ENCODE data around the gene ABLIM3.

The ABLIM3 gene

DNA sequence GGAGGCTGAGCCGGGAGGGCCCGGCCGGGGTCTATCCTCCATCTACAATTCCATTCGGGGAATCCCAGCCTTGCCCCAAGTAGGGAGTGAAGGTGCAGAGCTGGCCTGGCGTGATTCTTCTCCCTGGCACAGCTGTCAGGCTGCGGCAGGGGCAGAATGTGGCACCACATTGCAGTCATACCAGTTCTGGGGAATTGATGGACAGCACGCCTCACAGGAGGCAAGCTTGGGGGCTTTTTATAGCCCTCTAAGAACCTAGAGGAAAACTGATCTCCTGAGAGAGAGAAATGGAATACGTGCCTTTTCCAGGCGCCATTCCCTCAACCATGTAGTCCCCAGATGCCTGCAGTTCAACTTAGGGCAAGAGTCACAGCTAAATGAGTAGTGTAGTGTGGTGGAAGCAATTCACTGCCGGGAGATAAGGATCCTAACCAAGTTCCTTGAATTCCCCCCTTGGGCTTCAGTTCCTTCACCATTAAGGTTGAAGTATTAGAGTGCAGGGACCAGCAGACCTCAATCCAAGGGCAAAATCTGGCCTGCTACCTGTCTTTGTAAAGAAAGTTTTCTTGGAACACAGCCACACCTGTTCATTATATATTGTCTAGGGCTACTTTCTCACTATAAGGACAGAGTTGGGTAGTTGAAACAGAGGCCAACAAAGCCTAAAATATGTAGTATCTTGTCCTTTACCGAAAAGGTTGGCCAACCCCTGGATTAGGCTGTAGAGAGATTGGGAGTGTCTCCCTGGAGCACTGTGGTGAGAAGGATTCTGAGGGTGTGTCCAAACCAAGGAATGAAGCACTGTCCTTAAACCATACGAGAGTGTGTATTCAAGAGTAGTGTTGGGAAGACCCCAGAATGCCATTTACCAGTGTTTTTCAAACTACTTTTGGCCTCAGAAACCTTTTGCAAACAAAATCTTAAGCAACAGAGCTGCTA is 141.0 kb downstream of the ABLIM3 start:
- ChIA-PET POLR2A (no interaction called here), CTCF (interaction anchor here (0.6 kb wide), 1 partner anchor 13 kb away, joined by 3 read pairs; no protein-coding TSS in a partner anchor)
- DNase-seq (ENCODE audit: extremely low spot score), result no peak
- TF ChIP-seq ZNF384 (IDR thresholded peaks at IDR 0.05), result no peak
- TF ChIP-seq SP1 (IDR thresholded peaks at IDR 0.05), result no peak
- TF ChIP-seq BHLHE40 (IDR thresholded peaks at IDR 0.05; ENCODE audit: borderline replicate concordance), result no peak
- TF ChIP-seq ELF4 (IDR thresholded peaks at IDR 0.05), result no peak
- TF ChIP-seq ARNT (IDR thresholded peaks at IDR 0.05), result no peak
- no peak for TF ChIP-seq FOXA1 (IDR thresholded peaks at IDR 0.05)
- TF ChIP-seq TARDBP (IDR thresholded peaks at IDR 0.05), result no peak
- no peak for TF ChIP-seq CTBP1 (IDR thresholded peaks at IDR 0.05; ENCODE audit: borderline replicate concordance)
- no peak for TF ChIP-seq NFRKB (IDR thresholded peaks at IDR 0.05)
- no peak for TF ChIP-seq LEF1 (IDR thresholded peaks at IDR 0.05; ENCODE audit: borderline replicate concordance)
- TF ChIP-seq L3MBTL2 (conservative IDR thresholded peaks at IDR 0.05), result no peak
- TF ChIP-seq FOXM1 (IDR thresholded peaks at IDR 0.05; ENCODE audit: borderline replicate concordance), result no peak
- TF ChIP-seq, protein P1, sequence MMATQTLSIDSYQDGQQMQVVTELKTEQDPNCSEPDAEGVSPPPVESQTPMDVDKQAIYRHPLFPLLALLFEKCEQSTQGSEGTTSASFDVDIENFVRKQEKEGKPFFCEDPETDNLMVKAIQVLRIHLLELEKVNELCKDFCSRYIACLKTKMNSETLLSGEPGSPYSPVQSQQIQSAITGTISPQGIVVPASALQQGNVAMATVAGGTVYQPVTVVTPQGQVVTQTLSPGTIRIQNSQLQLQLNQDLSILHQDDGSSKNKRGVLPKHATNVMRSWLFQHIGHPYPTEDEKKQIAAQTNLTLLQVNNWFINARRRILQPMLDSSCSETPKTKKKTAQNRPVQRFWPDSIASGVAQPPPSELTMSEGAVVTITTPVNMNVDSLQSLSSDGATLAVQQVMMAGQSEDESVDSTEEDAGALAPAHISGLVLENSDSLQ (IDR thresholded peaks at IDR 0.05), result no peak
- no peak for TF ChIP-seq SUZ12 (IDR thresholded peaks at IDR 0.05)
- no peak for TF ChIP-seq HDGF (IDR thresholded peaks at IDR 0.05; ENCODE audit: borderline replicate concordance)
- TF ChIP-seq FOXK2 (IDR thresholded peaks at IDR 0.05), result no peak

DNA sequence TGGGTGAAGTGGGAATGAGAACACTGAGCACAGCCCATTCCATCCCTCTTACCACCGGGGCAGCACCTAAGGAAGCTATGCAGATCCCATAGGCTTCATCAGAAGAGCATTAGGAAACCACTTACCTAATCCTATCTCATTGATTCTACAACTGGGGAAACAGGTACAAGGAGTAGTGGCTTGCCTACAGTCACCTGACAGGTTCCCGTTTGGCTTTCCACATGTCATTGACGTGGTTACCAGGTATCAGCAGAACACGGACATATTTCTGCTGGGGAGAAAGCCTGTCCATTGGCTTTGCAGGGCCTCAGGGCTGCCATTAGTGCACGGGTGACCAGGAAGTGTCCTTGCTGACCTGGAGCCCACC is 141.7 kb downstream of the ABLIM3 start:
- DNase-seq (ENCODE audit: extremely low spot score), result no peak
- CTCF ChIA-PET, result interaction anchor here (0.6 kb wide), 1 partner anchor 14 kb away, joined by 3 read pairs; no protein-coding TSS in a partner anchor
- POLR2A ChIA-PET, result no interaction called here
- TF ChIP-seq LEF1 (IDR thresholded peaks at IDR 0.05; ENCODE audit: borderline replicate concordance), result no peak
- no peak for TF ChIP-seq ZNF384 (IDR thresholded peaks at IDR 0.05)
- TF ChIP-seq CTBP1 (IDR thresholded peaks at IDR 0.05; ENCODE audit: borderline replicate concordance), result no peak
- no peak for TF ChIP-seq TARDBP (IDR thresholded peaks at IDR 0.05)
- no peak for TF ChIP-seq FOXA1 (IDR thresholded peaks at IDR 0.05)
- no peak for TF ChIP-seq ELF4 (IDR thresholded peaks at IDR 0.05)
- TF ChIP-seq, protein P1 (IDR thresholded peaks at IDR 0.05), result no peak
- no peak for TF ChIP-seq BHLHE40 (IDR thresholded peaks at IDR 0.05; ENCODE audit: borderline replicate concordance)
- TF ChIP-seq NFRKB (IDR thresholded peaks at IDR 0.05), result no peak
- no peak for TF ChIP-seq HDGF (IDR thresholded peaks at IDR 0.05; ENCODE audit: borderline replicate concordance)
- TF ChIP-seq SUZ12 (IDR thresholded peaks at IDR 0.05), result no peak
- no peak for TF ChIP-seq FOXM1 (IDR thresholded peaks at IDR 0.05; ENCODE audit: borderline replicate concordance)
- no peak for TF ChIP-seq L3MBTL2 (conservative IDR thresholded peaks at IDR 0.05)
- TF ChIP-seq FOXK2 (IDR thresholded peaks at IDR 0.05), result no peak
- no peak for TF ChIP-seq SP1 (IDR thresholded peaks at IDR 0.05)
- TF ChIP-seq ARNT (IDR thresholded peaks at IDR 0.05), result no peak

DNA sequence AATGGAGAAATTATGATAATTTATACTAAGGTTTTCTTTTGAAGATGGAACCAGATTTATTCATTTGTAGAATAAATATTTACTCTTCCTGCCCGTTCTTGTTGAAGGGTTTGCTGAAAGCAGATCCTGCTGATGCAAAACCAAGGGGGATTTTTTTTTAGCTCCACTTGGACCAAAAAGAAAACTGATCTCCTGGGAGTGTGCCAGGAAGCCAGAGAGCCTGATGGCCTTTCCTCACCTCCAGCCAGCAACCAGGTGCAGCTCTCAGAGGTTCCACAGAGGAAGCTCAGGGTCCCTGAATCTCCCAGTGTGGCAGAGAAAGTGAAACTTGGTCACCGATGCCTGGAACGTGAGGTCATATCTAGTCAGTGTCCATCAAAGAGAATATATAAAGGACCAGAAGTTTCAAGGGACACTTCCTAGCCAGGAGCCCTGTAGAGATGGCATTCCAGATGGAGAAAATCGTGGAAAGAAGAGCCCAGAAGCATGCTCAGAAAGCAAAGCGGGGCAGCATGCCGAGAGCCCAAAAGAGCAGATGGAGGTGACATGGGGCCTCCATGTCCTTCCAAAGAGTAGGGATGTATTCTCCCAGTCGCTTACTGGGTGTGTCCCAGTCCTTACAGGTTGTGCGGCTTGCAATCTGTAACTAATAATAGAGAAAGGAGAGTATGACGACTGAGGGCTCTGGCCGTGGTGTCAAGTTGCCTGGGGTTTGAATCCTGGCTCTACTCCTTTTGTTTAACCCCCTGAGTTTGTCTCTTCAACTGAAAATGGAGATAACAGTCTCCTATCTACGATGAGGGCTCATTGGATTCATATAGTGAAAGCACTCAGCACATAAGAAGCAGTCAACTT is 142.6 kb downstream of the ABLIM3 start:
- ChIA-PET CTCF (no interaction called here), POLR2A (no interaction called here)
- TF ChIP-seq ZNF384 (IDR thresholded peaks at IDR 0.05), result no peak
- no peak for DNase-seq (ENCODE audit: extremely low spot score)

DNA sequence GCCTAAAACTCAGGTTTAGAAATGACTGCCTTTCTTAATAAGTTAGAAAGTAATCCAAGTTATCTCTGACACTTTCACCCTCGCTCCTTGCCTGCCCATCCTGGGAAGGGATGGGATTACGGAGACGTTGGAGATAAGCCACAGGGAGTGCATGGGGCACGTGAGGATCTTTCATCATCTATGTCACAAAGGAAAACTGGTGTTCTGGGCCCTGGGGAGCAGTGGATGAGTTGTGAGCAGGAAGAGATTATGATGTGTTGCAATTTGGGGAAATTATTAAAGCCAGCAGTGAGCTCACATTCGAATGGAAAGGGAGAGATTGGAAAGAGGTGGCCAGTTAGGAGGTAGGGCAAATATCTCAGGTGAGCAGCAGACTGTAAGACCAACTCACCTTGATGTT is 143.2 kb downstream of the ABLIM3 start:
- DNase-seq (ENCODE audit: extremely low spot score), result no peak
- no peak for TF ChIP-seq ZNF384 (IDR thresholded peaks at IDR 0.05)
- TF ChIP-seq NFRKB (IDR thresholded peaks at IDR 0.05), result no peak
- TF ChIP-seq SUZ12 (IDR thresholded peaks at IDR 0.05), result no peak
- no peak for TF ChIP-seq ELF4 (IDR thresholded peaks at IDR 0.05)
- TF ChIP-seq LEF1 (IDR thresholded peaks at IDR 0.05; ENCODE audit: borderline replicate concordance), result no peak
- ChIA-PET CTCF (no interaction called here), POLR2A (no interaction called here)

DNA sequence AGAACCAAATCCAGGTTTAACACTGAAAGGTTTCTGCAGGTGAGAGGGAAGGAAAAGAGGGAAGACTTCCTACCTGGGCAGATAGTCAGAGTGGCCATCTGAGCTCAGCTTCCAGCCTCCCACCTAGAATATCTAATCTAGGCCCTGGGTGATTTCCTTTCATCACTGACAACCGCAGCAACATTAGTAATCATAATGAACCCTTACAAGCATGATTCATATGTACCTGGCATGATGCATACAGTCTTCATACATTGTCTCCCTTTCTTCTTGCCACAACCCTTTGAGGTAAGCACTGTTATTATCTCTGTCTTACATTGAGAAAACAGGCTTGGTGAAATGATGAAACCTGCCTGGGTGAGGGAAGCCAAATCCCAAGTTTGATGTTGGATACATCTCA is 143.9 kb downstream of the ABLIM3 start:
- ChIA-PET CTCF (no interaction called here), POLR2A (no interaction called here)
- no peak for DNase-seq (ENCODE audit: extremely low spot score)
- no peak for TF ChIP-seq L3MBTL2 (conservative IDR thresholded peaks at IDR 0.05)
- TF ChIP-seq ELF4 (IDR thresholded peaks at IDR 0.05), result no peak
- TF ChIP-seq FOXA1 (IDR thresholded peaks at IDR 0.05), result no peak
- no peak for TF ChIP-seq ZNF384 (IDR thresholded peaks at IDR 0.05)
- TF ChIP-seq FOXK2 (IDR thresholded peaks at IDR 0.05), result no peak
- TF ChIP-seq BHLHE40 (IDR thresholded peaks at IDR 0.05; ENCODE audit: borderline replicate concordance), result no peak
- no peak for TF ChIP-seq SUZ12 (IDR thresholded peaks at IDR 0.05)
- no peak for TF ChIP-seq TARDBP (IDR thresholded peaks at IDR 0.05)
- TF ChIP-seq LEF1 (IDR thresholded peaks at IDR 0.05; ENCODE audit: borderline replicate concordance), result no peak
- no peak for TF ChIP-seq FOXM1 (IDR thresholded peaks at IDR 0.05; ENCODE audit: borderline replicate concordance)
- no peak for TF ChIP-seq NFRKB (IDR thresholded peaks at IDR 0.05)
- no peak for TF ChIP-seq CTBP1 (IDR thresholded peaks at IDR 0.05; ENCODE audit: borderline replicate concordance)
- TF ChIP-seq ARNT (IDR thresholded peaks at IDR 0.05), result no peak

DNA sequence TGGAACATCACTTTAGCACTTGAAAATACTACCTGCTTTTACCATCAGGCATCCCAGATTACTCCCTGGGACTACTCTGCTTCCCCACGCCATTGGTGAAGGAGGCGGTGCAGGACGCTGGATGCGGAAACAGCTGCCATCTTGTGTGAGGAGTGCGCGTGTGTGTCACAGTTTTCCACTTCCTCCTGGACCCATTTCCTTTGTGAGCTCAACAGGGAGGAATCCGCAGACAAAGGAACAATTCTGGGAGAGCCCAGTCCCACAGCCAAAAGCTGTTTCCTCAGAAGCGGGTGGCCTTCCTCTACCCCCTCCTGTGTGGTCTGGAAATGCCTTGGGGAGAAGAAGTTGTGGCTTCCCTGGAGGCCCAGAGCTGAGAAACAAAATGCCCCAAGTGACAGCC is 147.1 kb downstream of the ABLIM3 start:
- DNase-seq (ENCODE audit: extremely low spot score), result no peak

More for the DNA sequence above, 147.1 kb downstream of the ABLIM3 start:
- CTCF ChIA-PET, result no interaction called here
- TF ChIP-seq ZNF384 (IDR thresholded peaks at IDR 0.05), result no peak
- POLR2A ChIA-PET, result interaction anchor here (1.7 kb wide), 1 partner anchor 57 kb away, joined by 5 read pairs; the partner anchor contains the start of gene GRPEL2
